ENCODE results near the gene CD96.

CD96 gene

DNA sequence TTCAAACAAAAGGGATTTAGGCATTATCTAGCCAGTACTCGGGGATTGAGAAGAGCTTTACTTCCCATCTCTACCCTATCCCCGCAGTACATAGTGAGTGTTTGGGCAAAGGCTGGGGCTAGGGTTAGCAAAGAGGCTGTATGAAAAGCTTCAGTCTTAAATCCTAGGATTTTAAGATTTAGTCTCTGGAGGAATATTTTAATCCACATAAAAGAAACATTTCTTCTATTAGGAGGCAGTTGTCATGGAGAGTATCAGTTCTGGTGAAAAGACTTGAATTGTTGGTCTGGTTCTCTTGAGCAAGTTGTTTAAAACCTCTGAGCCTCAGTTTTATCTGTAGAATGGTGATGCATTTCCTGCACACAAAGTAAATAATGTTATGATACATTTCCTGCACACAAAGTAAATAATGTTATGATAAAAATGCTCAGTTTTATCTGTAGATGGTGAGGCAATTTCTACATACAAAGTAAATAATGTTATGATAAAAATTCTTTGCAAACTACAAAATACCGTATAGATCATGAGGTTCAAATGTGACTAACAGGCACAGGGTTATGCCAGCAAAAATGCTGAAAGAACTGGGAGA lies 107.1 kb downstream of the CD96 start:
- TF ChIP-seq, protein P1, sequence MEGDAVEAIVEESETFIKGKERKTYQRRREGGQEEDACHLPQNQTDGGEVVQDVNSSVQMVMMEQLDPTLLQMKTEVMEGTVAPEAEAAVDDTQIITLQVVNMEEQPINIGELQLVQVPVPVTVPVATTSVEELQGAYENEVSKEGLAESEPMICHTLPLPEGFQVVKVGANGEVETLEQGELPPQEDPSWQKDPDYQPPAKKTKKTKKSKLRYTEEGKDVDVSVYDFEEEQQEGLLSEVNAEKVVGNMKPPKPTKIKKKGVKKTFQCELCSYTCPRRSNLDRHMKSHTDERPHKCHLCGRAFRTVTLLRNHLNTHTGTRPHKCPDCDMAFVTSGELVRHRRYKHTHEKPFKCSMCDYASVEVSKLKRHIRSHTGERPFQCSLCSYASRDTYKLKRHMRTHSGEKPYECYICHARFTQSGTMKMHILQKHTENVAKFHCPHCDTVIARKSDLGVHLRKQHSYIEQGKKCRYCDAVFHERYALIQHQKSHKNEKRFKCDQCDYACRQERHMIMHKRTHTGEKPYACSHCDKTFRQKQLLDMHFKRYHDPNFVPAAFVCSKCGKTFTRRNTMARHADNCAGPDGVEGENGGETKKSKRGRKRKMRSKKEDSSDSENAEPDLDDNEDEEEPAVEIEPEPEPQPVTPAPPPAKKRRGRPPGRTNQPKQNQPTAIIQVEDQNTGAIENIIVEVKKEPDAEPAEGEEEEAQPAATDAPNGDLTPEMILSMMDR (IDR thresholded peaks at IDR 0.05; ENCODE audit: low read depth, low read length): no peak
- no peak overlapping the region for H3K4me3 ChIP-seq (replicated peaks in 1 of 2; ENCODE audit: low read depth in 2 of 2, low read length in 2 of 2)
- DNase-seq (ENCODE audit: low read depth in 2 of 2): peak; percentile 70 to 73

DNA sequence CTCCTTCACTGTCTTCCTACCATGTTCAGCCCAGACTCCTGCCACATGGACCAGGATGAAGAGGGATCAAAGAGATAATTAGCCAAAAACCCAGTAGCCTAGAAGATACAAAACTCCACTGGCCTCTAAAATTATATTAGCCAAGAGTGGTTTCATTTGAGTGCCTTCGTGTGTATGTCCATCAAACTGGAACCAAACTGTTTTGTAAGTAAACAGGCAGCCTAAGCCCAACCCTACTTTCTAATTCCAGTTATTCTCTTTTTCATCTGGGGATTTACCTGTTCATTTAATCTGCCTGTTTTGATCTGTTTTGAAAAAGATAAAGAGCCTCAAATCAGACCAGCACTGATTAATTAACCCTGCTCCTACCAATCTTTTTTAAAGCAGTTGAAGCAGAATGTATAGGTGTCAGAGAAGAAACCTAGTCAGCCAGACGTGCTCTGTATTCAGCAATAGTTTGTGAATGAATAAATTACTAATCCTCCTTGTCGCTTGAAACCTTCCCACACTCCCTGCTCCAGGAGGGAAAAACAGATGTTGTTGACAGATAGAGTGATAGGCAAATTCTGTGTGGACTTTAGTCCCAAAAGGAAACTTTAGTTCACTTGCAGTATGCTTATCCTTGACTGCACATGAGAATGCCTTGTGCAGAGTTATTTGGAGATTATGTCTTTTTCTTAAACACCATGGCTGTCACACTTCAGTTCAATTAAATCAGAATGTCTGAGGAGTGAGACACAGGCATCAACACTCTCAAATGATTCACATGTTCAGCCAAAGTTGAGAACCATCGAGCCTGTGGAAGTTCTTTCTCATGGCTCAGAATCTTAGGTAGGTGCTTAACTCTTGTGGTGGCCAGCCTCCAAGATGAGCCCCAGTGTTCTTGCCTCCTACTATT lies 108.6 kb downstream of the CD96 start:
- no peak overlapping the region for H3K4me3 ChIP-seq (replicated peaks in 1 of 2; ENCODE audit: low read depth in 2 of 2, low read length in 2 of 2)
- TF ChIP-seq, protein P1 (IDR thresholded peaks at IDR 0.05; ENCODE audit: low read depth, low read length): no peak
- DNase-seq (ENCODE audit: low read depth in 2 of 2): no peak

DNA sequence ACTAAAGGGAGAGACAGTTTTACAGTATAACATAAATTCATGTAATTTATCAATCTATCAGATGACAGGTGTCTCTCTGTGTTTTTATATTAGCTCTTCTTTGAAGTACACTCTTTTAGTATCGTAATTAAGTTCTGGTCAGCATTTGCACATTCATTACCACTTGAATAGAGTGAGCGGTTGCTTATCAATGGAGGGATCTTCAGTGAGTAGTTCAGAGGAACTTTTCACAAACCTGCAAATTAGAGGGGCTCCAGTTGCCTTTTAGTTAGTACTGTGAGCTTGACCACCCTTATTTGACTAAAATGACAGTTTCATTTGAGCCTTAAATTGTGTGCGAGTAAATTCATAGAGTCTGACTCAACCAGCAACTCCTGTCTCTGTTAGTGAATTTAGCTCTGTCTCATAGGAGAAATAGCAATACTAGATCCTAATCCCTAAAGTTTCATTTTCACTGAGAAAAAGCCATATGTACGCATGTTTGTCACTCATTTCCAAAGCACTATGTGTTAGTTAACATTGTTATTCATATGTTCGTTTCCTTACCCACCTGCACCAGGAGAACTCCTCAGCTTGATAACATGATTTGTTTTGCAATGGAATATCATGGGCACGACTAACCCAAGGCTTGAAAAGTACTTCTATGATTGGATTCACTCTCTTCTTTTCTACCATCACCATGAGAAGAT lies 110.6 kb downstream of the CD96 start:
- H3K4me3 ChIP-seq (replicated peaks in 1 of 2; ENCODE audit: low read depth in 2 of 2, low read length in 2 of 2): no peak overlapping the region
- DNase-seq (ENCODE audit: low read depth in 2 of 2): no peak
- TF ChIP-seq, protein P1 (IDR thresholded peaks at IDR 0.05; ENCODE audit: low read depth, low read length): no peak

DNA sequence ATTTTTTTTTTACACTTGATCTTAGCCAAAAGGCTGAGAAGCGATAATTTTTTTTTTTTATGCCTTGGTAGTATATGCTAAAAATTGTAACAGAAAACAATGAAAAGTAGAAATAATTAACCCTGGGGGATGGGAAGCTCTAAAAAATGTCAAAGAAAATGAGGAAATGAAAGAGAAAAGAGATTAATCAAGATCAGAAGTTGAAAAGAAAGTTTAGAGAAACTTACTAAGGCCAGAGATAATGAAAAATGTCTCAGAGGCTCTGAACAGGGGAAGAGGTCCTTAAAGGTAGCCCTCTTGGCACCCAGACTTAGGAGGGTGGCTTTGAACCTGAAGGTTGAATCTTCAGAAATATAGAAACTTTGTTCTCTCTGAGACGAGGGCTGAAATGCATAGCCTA lies 111.8 kb downstream of the CD96 start:
- TF ChIP-seq, protein P1 (IDR thresholded peaks at IDR 0.05; ENCODE audit: low read depth, low read length): no peak
- no peak for DNase-seq (ENCODE audit: low read depth in 2 of 2)
- no peak overlapping the region for H3K4me3 ChIP-seq (replicated peaks in 1 of 2; ENCODE audit: low read depth in 2 of 2, low read length in 2 of 2)

DNA sequence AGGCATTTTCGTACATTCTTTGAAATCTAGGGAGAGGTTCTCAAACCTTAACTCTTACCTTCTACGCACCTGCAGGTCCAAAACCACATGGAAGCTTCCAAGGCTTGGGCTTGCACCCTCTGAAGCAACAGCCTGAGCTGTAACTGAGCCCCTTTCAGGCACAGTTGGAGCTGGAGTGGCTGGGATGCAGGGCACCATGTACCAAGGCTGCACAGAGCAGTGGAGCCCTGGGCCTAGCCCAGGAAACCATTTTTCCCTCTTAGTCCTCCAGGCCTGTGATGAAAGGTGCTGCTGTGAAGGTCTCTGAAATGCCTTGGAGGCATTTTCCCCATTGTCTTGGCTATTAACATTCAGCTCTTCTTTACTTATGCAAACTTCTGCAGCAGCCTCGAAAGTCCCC lies 120.0 kb downstream of the CD96 start:
- no peak overlapping the region for H3K4me3 ChIP-seq (replicated peaks in 1 of 2; ENCODE audit: low read depth in 2 of 2, low read length in 2 of 2)
- TF ChIP-seq, protein P1 (IDR thresholded peaks at IDR 0.05; ENCODE audit: low read depth, low read length): no peak
- no peak for DNase-seq (ENCODE audit: low read depth in 2 of 2)

DNA sequence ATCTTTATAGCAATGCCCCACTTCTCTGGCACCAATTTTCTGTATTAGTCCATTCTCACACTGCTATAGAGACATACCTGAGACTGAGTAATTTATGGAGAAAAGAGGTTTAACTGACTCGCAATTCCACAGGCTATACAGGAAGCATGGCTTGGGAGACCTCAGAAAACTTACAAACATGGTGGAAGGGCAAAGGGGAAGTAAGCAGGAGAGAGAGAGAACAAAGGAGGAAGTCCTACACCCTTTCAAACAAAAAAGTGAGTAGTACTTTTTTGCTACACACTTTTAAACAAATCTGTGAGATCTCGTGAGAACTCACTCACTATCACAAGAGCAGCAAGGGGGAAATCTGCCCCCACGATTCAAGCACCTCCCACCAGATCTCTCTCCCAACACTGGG lies 120.9 kb downstream of the CD96 start:
- TF ChIP-seq, protein P1 (IDR thresholded peaks at IDR 0.05; ENCODE audit: low read depth, low read length): no peak
- no peak overlapping the region for H3K4me3 ChIP-seq (replicated peaks in 1 of 2; ENCODE audit: low read depth in 2 of 2, low read length in 2 of 2)
- no peak for DNase-seq (ENCODE audit: low read depth in 2 of 2)
